Tibial artery (tissue), 4 donors: ENCODE data around the gene NHERF1.

ENCODE experiments used
- DNase-seq, 2 donors: peaks; one replicate each; pipeline ENCODE4 v3.0.0-alpha.2; 2019
- H3K27ac ChIP-seq, 2 donors: fragments of 200-600 bp; sonication (generic) in 1 of 2; 1 replicate in 1 of 2; 2 replicates in 1 of 2; pipeline ENCODE4 v1.5.1; 2018 to 2019; ENCODE audit warnings: mild to moderate bottlenecking in 1 of 2
- H3K27me3 ChIP-seq, 2 donors: fragments of 200-600 bp; sonication (generic) in 1 of 2; one replicate each; pipeline versions ENCODE4 v1.5.1 to v1.6.0; 2016 to 2019
- H3K36me3 ChIP-seq, 3 donors: fragments of 200-600 bp; sonication (generic) in 2 of 3; one replicate each; pipeline ENCODE4 v1.5.1; 2016 to 2019; ENCODE audit warnings: mild to moderate bottlenecking in 2 of 3
- H3K4me1 ChIP-seq, 4 donors: fragments of 200-600 bp; sonication (generic) in 2 of 4; 1 replicate in 3 of 4; 2 replicates in 1 of 4; pipeline ENCODE4 v1.5.1; 2016 to 2019
- H3K4me3 ChIP-seq, 2 donors: fragments of 200-600 bp; sonication (generic) in 1 of 2; 1 replicate in 1 of 2; 2 replicates in 1 of 2; pipeline ENCODE4 v1.5.1; 2018 to 2019; ENCODE audit warnings: mild to moderate bottlenecking in 2 of 2
- H3K9me3 ChIP-seq, 3 donors: fragments of 200-600 bp; sonication (generic) in 1 of 3; one replicate each; pipeline ENCODE4 v1.5.1; 2016 to 2019
- intact Hi-C: fragments of 100-400 bp; cut with DNase I; formaldehyde crosslinking; loops from one replicate; pipeline ENCODE4 v1.15.0; 2023; ENCODE audit warnings: low total_unique reads
- TF ChIP-seq, protein P1 (sequence below), 2 experiments: fragments of 200-600 bp in 1 of 2; fragments of 450-650 bp in 1 of 2; IDR thresholded peaks; one replicate each; pipeline ENCODE4 v1.5.1; 2017 to 2019; ENCODE audit warnings: antibody characterized with exemption in 2 of 2, mild to moderate bottlenecking in 1 of 2, moderate library complexity in 1 of 2

The NHERF1 gene

DNA sequence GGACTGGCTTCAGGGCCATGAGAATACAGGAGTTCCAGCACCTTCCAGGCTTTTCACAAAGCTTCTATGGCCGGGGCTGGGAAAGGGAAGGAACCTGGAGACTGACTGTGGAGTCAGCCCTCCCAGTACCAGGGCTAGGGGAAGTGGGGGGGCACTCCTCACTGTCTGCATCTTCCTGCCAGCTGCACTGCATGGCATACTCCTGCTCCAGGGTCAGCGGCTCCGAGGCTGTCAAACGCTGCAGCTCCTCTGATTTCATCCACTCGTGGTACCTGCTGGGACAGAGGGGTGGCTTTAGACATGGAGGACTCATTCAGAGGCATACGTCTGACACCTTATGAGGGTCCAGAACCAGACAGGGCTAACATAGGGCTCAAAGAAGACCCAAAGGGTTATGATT, 25.0 kb downstream of the NHERF1 start:
- no peak for DNase-seq
- Histone ChIP-seq H3K9me3 (no peaks in the 10 kb centered on the region), H3K36me3 (peaks cover 23 to 55% (median 34%) of the 10 kb centered on the region in 3 donors), H3K27me3 (no peaks in the 10 kb centered on the region), H3K27ac (no peak overlapping the region), H3K4me1 (peaks cover 0 to 40% (median 29%) of the 10 kb centered on the region in 4 donors), H3K4me3 (no peak overlapping the region)
- intact Hi-C loops, result loop anchor here (10.0 kb wide), 1 partner anchor 569 kb away; the partner anchor contains the start of gene RPL38
- TF ChIP-seq, protein P1, sequence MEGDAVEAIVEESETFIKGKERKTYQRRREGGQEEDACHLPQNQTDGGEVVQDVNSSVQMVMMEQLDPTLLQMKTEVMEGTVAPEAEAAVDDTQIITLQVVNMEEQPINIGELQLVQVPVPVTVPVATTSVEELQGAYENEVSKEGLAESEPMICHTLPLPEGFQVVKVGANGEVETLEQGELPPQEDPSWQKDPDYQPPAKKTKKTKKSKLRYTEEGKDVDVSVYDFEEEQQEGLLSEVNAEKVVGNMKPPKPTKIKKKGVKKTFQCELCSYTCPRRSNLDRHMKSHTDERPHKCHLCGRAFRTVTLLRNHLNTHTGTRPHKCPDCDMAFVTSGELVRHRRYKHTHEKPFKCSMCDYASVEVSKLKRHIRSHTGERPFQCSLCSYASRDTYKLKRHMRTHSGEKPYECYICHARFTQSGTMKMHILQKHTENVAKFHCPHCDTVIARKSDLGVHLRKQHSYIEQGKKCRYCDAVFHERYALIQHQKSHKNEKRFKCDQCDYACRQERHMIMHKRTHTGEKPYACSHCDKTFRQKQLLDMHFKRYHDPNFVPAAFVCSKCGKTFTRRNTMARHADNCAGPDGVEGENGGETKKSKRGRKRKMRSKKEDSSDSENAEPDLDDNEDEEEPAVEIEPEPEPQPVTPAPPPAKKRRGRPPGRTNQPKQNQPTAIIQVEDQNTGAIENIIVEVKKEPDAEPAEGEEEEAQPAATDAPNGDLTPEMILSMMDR (IDR thresholded peaks at IDR 0.05), result no peak

DNA sequence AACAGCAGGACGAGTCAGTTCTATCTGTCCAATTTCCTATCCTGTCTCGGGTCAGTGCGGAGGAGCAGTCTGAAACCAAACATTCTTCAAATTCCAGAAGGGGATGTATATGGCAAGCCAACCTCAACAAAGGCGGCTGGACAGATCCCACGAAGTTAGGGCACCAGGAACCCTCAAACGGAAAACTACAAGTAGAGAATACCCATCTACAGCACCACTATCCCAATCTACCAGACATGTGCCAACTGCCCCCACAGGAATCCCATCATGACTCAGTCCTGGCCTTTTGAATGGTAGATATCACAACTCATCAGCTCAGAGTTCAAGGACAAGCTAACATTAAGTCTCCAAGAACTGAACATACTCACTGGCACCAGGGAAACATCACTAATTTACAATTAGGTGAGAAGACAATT, 25.5 kb downstream of the NHERF1 start:
- Histone ChIP-seq H3K4me1 (peaks cover 0 to 35% (median 25%) of the 10 kb centered on the region in 4 donors), H3K36me3 (peaks cover 23 to 50% (median 34%) of the 10 kb centered on the region in 3 donors), H3K4me3 (no peak overlapping the region), H3K9me3 (no peaks in the 10 kb centered on the region), H3K27ac (no peak overlapping the region), H3K27me3 (no peaks in the 10 kb centered on the region)
- TF ChIP-seq, protein P1 (IDR thresholded peaks at IDR 0.05), result no peak
- no peak for DNase-seq
- intact Hi-C loops, result loop anchor here (10.0 kb wide), 1 partner anchor 569 kb away; the partner anchor contains the start of gene RPL38

DNA sequence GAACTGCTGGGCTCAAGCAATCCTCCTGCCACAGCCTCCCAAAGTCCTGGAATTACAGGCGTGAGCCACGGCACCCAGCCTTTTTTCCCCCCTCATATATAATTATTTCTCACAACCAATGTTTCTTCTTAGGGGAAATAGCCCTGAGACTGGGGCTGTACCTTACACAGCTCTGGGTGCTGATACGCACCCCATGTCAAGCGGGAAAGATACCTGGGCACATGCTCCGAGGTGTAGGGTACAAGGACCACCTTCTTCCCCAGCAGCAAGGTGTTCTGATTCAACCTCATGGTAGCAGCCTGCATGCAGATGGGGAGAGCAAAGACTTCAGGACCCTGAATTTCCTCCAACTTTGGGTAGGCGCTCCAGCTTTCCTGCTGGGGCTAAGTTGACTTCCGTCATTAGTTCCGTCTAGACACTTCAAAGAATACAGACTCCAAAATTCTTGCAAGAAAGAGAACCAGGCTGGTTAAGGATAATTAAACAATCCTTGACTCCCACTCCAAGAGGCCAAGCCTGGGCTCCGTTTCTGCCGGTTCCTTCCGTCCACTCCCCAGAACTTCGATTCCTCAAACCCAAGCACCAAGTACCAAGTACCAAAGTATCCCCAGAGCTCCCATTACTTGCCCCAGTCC, 27.1 kb downstream of the NHERF1 start:
- peak overlapping the region; percentile 76 to 80 for H3K27ac ChIP-seq
- H3K36me3 ChIP-seq, result peaks cover 23 to 47% (median 29%) of the 10 kb centered on the region in 3 donors
- no peak for DNase-seq
- TF ChIP-seq, protein P1 (IDR thresholded peaks at IDR 0.05), result no peak
- H3K4me1 ChIP-seq, result peaks cover 0 to 32% (median 23%) of the 10 kb centered on the region in 4 donors
- intact Hi-C loops, result loop anchor here (2.0 to 10.0 kb wide), 2 partner anchors 27 to 571 kb away; partner anchors contain the start of genes NHERF1 and RPL38
- no peaks in the 10 kb centered on the region for H3K27me3 ChIP-seq
- H3K4me3 ChIP-seq, result peak overlapping the region; percentile 74 to 78
- H3K9me3 ChIP-seq, result no peaks in the 10 kb centered on the region

DNA sequence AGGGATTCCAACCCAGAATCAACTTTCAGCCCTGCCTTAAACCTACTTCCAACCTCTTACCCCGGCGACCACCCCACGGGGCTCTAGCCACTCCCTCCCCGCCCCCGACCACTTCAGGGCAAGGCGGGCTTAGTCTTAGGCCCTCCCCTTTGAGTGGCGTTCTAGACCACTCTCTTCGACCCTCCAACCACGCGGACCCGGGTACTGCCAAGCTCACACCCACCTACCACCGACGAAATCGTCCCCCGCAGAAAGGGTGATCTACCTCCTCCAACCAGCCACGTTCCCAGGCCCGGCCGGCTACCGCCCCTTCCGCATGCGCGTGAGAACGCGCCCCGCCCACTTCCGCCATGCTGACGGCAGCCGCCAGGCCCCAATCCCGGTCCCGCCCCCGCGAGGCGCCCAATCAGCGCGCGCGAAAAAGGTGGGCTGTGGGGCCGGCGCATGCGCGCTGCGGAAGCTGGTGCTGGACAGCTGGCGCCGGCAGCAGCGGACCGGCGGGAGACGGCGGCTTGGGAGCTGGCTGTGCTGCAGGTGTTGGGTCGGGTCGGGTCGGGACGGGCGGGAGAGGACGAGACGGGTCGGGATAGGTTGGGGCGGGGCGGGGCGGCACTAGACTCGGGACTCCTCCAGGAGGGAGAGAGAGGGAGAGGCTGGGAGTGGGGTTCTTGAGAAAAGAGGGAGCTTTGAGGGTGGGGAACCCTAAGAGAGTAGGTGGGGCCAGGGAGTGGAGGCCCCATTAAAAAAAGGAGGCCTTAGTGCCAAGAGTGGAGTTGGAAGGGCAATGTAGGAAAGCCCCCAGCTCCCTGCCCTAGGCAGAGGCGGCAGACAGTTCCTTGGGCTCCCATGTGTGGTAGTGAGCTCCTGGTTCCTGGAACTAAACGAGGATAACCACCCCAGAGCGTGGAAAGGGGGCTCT, 27.9 kb downstream of the NHERF1 start, which contains the start of gene NAT9:
NAT9 (minus strand) TSS at position 302 of the 919 bp plus-strand sequence. CDS start 647 bp downstream, outside the sequence.
- H3K9me3 ChIP-seq, result no peaks in the 10 kb centered on the region
- H3K4me1 ChIP-seq, result peaks cover 0 to 32% (median 23%) of the 10 kb centered on the region in 4 donors
- peaks cover 19 to 46% (median 21%) of the 10 kb centered on the region in 3 donors for H3K36me3 ChIP-seq
- H3K4me3 ChIP-seq, result peak within 1 kb of the TSS; percentile 74 to 78
- H3K27me3 ChIP-seq, result no peaks in the 10 kb centered on the region
- TF ChIP-seq, protein P1 (IDR thresholded peaks at IDR 0.05), result peak in 1 of 2 experiments; percentile 32
- intact Hi-C loops, result loop anchor here (2.0 to 10.0 kb wide), 2 partner anchors 28 to 572 kb away; partner anchors contain the start of genes NHERF1 and RPL38
- peak within 1 kb of the TSS; percentile 76 to 80 for H3K27ac ChIP-seq
- DNase-seq, result peak; percentile 97 to 98

DNA sequence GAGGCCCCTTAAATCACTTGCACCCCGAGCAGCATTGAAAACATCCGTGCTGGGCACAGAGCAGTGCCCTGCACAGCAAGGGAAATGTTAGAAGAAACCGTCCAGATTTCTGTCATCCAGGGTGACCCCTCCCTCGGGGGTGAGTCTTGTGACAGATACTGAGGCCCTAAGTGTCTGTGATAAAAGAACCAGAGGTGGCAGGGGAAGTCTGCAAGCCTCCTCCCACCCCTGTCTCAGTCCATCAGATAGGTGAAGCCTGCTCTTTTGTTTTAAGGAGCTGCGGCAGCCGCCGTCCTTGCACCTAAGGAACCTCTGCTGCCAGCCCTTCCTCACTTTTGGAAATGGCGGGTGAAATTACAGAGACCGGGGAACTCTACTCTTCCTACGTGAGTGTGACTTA, 28.6 kb downstream of the NHERF1 start:
- peaks cover 14 to 44% (median 14%) of the 10 kb centered on the region in 3 donors for H3K36me3 ChIP-seq
- no peaks in the 10 kb centered on the region for H3K9me3 ChIP-seq
- peaks cover 0 to 32% (median 23%) of the 10 kb centered on the region in 4 donors for H3K4me1 ChIP-seq
- intact Hi-C loops, result loop anchor here (2.0 to 10.0 kb wide), 2 partner anchors 28 to 572 kb away; partner anchors contain the start of genes NHERF1 and RPL38
- DNase-seq, result no peak
- TF ChIP-seq, protein P1 (IDR thresholded peaks at IDR 0.05), result no peak
- H3K4me3 ChIP-seq, result peak overlapping the region; percentile 74 to 78
- H3K27me3 ChIP-seq, result no peaks in the 10 kb centered on the region
- peak overlapping the region in 1 of 2 donors; percentile 80 for H3K27ac ChIP-seq
